GM23338 (cell line): ENCODE data around the gene AP5M1. TPM values are rescaled to one million over a fixed set of nuclear protein-coding genes. Genes with fewer than 3 reads are reported as not detected.
"Not testable (repeated sequence)": the region's sequence is repeated elsewhere in the genome, so short reads cannot be mapped to it uniquely, and the experiment has no call there.

ENCODE experiments used
- ATAC-seq: fragments of 200-7000 bp; cut with Tn5 transposase; 3 replicates; pipeline ENCODE4 v1.9.1; 2020
- DNase-seq: peaks from one replicate; pipeline ENCODE4 v3.0.0-alpha.2; 2015; ENCODE audit warnings: low spot score
- H2AFZ ChIP-seq: fragments of 200-600 bp; sonication (generic); 2 replicates; pipeline ENCODE4 v1.8.0; 2016; ENCODE audit warnings: antibody characterized with exemption, mild to moderate bottlenecking, moderate library complexity
- H3F3A ChIP-seq: fragments of 200-600 bp; sonication (generic); replicated peaks from 2 replicates; pipeline ENCODE4 v1.8.0; 2017; ENCODE audit warnings: antibody characterized with exemption, mixed run types, low read depth
- H3K27ac ChIP-seq: fragments of 200-600 bp; sonication (generic); 2 replicates; pipeline ENCODE4 v1.6.1; 2016; ENCODE audit warnings: low read depth
- H3K27me3 ChIP-seq: fragments of 200-600 bp; sonication (generic); 2 replicates; pipeline ENCODE4 v1.8.0; 2016; ENCODE audit warnings: mild to moderate bottlenecking, mixed run types, moderate library complexity; ENCODE audit not compliant: insufficient read depth
- H3K36me3 ChIP-seq: fragments of 200-600 bp; sonication (generic); 2 replicates; pipeline ENCODE4 v1.8.0; 2016; ENCODE audit warnings: mild to moderate bottlenecking; ENCODE audit not compliant: insufficient read depth
- H3K4me1 ChIP-seq: fragments of 200-600 bp; sonication (generic); 2 replicates; pipeline ENCODE4 v1.8.0; 2016; ENCODE audit warnings: mild to moderate bottlenecking, moderate library complexity; ENCODE audit not compliant: insufficient read depth
- H3K4me2 ChIP-seq: fragments of 200-600 bp; sonication (generic); 2 replicates; pipeline ENCODE4 v1.7.1; 2017; ENCODE audit warnings: mixed run types
- H3K4me3 ChIP-seq: fragments of 200-600 bp; sonication (generic); 2 replicates; pipeline ENCODE4 v1.6.1; 2016; ENCODE audit warnings: mixed run types
- H3K79me2 ChIP-seq: fragments of 200-600 bp; sonication (generic); replicated peaks from 2 replicates; pipeline ENCODE4 v1.8.0; 2017; ENCODE audit warnings: mild to moderate bottlenecking; ENCODE audit not compliant: insufficient read depth
- H3K9me2 ChIP-seq: fragments of 200-600 bp; sonication (generic); 2 replicates; pipeline ENCODE4 v1.8.0; 2017; ENCODE audit not compliant: insufficient read depth
- H4K20me1 ChIP-seq: fragments of 200-600 bp; sonication (generic); replicated peaks from 2 replicates; pipeline ENCODE4 v1.8.0; 2017; ENCODE audit warnings: mild to moderate bottlenecking; ENCODE audit not compliant: insufficient read depth
- H3K27ac Mint-ChIP-seq: 2 replicates; pipeline ENCODE4 v1.8.0; 2020; ENCODE audit warnings: inconsistent platforms, mild to moderate bottlenecking, moderate library complexity, mixed read lengths
- H3K27me3 Mint-ChIP-seq: 3 replicates; pipeline ENCODE4 v1.8.0; 2022; ENCODE audit warnings: low read depth, mild to moderate bottlenecking, moderate library complexity, mixed read lengths, inconsistent platforms; ENCODE audit not compliant: insufficient read depth, poor library complexity
- H3K36me3 Mint-ChIP-seq: 3 replicates; pipeline ENCODE4 v1.8.0; 2021; ENCODE audit warnings: low read depth, mild to moderate bottlenecking, inconsistent platforms, moderate library complexity, mixed read lengths
- H3K4me1 Mint-ChIP-seq: 3 replicates; pipeline ENCODE4 v1.8.0; 2020; ENCODE audit warnings: mild to moderate bottlenecking, inconsistent platforms, mixed read lengths
- H3K4me3 Mint-ChIP-seq: 3 replicates; pipeline ENCODE4 v1.8.0; 2021; ENCODE audit warnings: moderate library complexity, mild to moderate bottlenecking, inconsistent platforms, mixed read lengths
- H3K9me3 Mint-ChIP-seq: 3 replicates; pipeline ENCODE4 v1.8.0; 2020; ENCODE audit warnings: moderate library complexity, mild to moderate bottlenecking, inconsistent platforms, mixed read lengths
- CTCF ChIP-seq, 2 experiments: fragments of 200-600 bp in 1 of 2; sonication (generic) in 1 of 2; conservative IDR thresholded peaks; 2 replicates each; pipeline versions ENCODE4 v1.5.1 to v1.6.1; 2016 to 2017; ENCODE audit warnings: antibody characterized with exemption in 2 of 2, low read depth in 2 of 2, mild to moderate bottlenecking in 2 of 2, moderate library complexity in 1 of 2
- ETS1 ChIP-seq: IDR thresholded peaks from 2 replicates; pipeline ENCODE4 v1.6.1; 2016; ENCODE audit warnings: antibody characterized with exemption
- JUNB ChIP-seq: IDR thresholded peaks from one replicate; pipeline ENCODE4 v1.6.1; 2016; ENCODE audit warnings: antibody characterized with exemption; ENCODE audit not compliant: unreplicated experiment
- POLR2AphosphoS5 ChIP-seq: IDR thresholded peaks from 2 replicates; pipeline ENCODE4 v1.6.1; 2016; ENCODE audit warnings: antibody characterized with exemption, low read depth
- ZNF331 ChIP-seq: fragments of 250-450 bp; sonication (Bioruptor Pico); IDR thresholded peaks from 2 replicates; pipeline ENCODE4 v1.5.0; 2020; ENCODE audit warnings: low read depth, mild to moderate bottlenecking, moderate library complexity
- polyA plus RNA-seq: library from polyadenylated mRNA; unstranded; fragments of >200 nt; fragmentation: Nextera tagmentation; extraction: Ambion mirVana; gene quantifications from 2 replicates; pipeline ENCODE4 v1.2.1, GENCODE V29; 2016
- total RNA-seq: library from RNA; depleted of rRNA; stranded (reverse); fragments of >200 nt; shearing (Covaris generic); gene quantifications from 2 replicates; pipeline ENCODE4 v1.2.3, GENCODE V29; 2014

AP5M1 gene
- total and polyA plus RNA-seq, 2 experiments from 2014 or later, result 27.2 to 43.7 TPM

GRCh38 chr14:57228320-57228719 lies 40.5 kb upstream of the AP5M1 start:
- ATAC-seq, DNase-seq, H3K27ac Mint-ChIP-seq, H3K9me3 Mint-ChIP-seq, H3K4me3 Mint-ChIP-seq, H4K20me1 ChIP-seq, H2AFZ ChIP-seq, H3K4me2 ChIP-seq, H3K27me3 Mint-ChIP-seq, H3F3A ChIP-seq, H3K27me3 ChIP-seq, H3K9me2 ChIP-seq, H3K4me3 ChIP-seq, H3K27ac ChIP-seq, H3K79me2 ChIP-seq: not testable (repeated sequence)
- H3K36me3 Mint-ChIP-seq, result peaks cover 43% of the 10 kb centered on the region
- H3K4me1 Mint-ChIP-seq, result peaks cover 33% of the 10 kb centered on the region
- peaks cover 17% of the 10 kb centered on the region; the same call in 1 of the 2 replicates for H3K36me3 ChIP-seq
- peaks cover 38% of the 10 kb centered on the region for H3K4me1 ChIP-seq

GRCh38 chr14:57232006-57232405 lies 36.8 kb upstream of the AP5M1 start:
- H3K27me3 ChIP-seq, result no peaks in the 10 kb centered on the region
- no peak for DNase-seq
- peaks cover 17% of the 10 kb centered on the region; the same call in 1 of the 2 replicates for H3K36me3 ChIP-seq
- no peak overlapping the region for H3K4me3 ChIP-seq
- Mint-ChIP-seq H3K27me3 (no peaks in the 10 kb centered on the region), H3K27ac (no peak overlapping the region), H3K36me3 (peaks cover 46% of the 10 kb centered on the region), H3K4me3 (no peak overlapping the region), H3K9me3 (peaks cover 5% of the 10 kb centered on the region; the same call in 2 of the 3 replicates), H3K4me1 (peaks cover 4% of the 10 kb centered on the region; the same call in 2 of the 3 replicates)
- H3K4me1 ChIP-seq, result peaks cover 7% of the 10 kb centered on the region; the same call in 1 of the 2 replicates
- no peaks in the 10 kb centered on the region for H3K79me2 ChIP-seq
- no peak overlapping the region for H3K4me2 ChIP-seq
- H2AFZ ChIP-seq, result no peak overlapping the region
- H3K9me2 ChIP-seq, result no peaks in the 10 kb centered on the region
- ATAC-seq, result no peak
- no peaks in the 10 kb centered on the region for H3F3A ChIP-seq
- TF ChIP-seq CTCF (conservative IDR thresholded peaks at IDR 0.05; ENCODE audit: low read depth in 2 of 2) (no peak), ETS1 (no peak), JUNB (no peak), POLR2AphosphoS5 (no peak), ZNF331 (CRISPR knock-in tag) (no peak)
- no peaks in the 10 kb centered on the region for H4K20me1 ChIP-seq
- no peak overlapping the region for H3K27ac ChIP-seq

GRCh38 chr14:57240115-57240514 lies 28.7 kb upstream of the AP5M1 start:
- H3K4me2 ChIP-seq, H3K4me1 Mint-ChIP-seq, H3K36me3 ChIP-seq, H3K36me3 Mint-ChIP-seq, ATAC-seq, H3K9me3 Mint-ChIP-seq, DNase-seq, H3K4me1 ChIP-seq, H2AFZ ChIP-seq, H3K27me3 Mint-ChIP-seq, H3K4me3 ChIP-seq, H4K20me1 ChIP-seq, H3K9me2 ChIP-seq, H3K27ac ChIP-seq, H3K27ac Mint-ChIP-seq, H3F3A ChIP-seq, H3K79me2 ChIP-seq, H3K27me3 ChIP-seq, H3K4me3 Mint-ChIP-seq: not testable (repeated sequence)
